NCI-H510A (cell line): Measurements from ENCODE around the gene CCDC185.

Experiments used
- DNase-seq: peaks from one replicate; lab custom pipeline; 2025; lab: John Stamatoyannopoulos, UW

The CCDC185 gene

GRCh38 chr1:223437151-223437550 lies 43.9 kb downstream of the CCDC185 start:
- DNase-seq = no peak

GRCh38 chr1:223443397-223443796 lies 50.2 kb downstream of the CCDC185 start:
- no peak for DNase-seq

GRCh38 chr1:223444411-223444810 lies 51.2 kb downstream of the CCDC185 start:
- no peak for DNase-seq
